Measurements from ENCODE around the gene PROC. TPM values are rescaled to one million over a fixed set of nuclear protein-coding genes. Genes with fewer than 3 reads are reported as not detected.

Gene PROC
- total RNA-seq, 1 donor from 2014 or later = not detected

- Histone ChIP-seq H3K27me3 (no peaks in the 10 kb centered on the region), H3K4me3 (peak overlapping the region; percentile 30 to 34), H3K9me3 (no peaks in the 10 kb centered on the region), H3K36me3 (no peaks in the 10 kb centered on the region), H3K27ac (no peak overlapping the region), H3K4me1 (peaks cover 16% of the 10 kb centered on the region)
- TF ChIP-seq POLR2AphosphoS5 (IDR thresholded peaks at IDR 0.05; ENCODE audit: insufficient read depth in 1 of 2, low read depth in 1 of 2) (no peak), CTCF (IDR thresholded peaks at IDR 0.05) (no peak), POLR2A (IDR thresholded peaks at IDR 0.05) (no peak)
- DNase-seq (ENCODE audit: extremely low spot score in 2 of 2) = no peak
- intact Hi-C loops (cut with DNase I) = no loop called here
Observed at GRCh38 chr2:127422559-127423477, 4.6 kb downstream of the PROC start.

- TF ChIP-seq CTCF (IDR thresholded peaks at IDR 0.05) (no peak), POLR2A (IDR thresholded peaks at IDR 0.05) (no peak), POLR2AphosphoS5 (IDR thresholded peaks at IDR 0.05; ENCODE audit: insufficient read depth in 1 of 2, low read depth in 1 of 2) (no peak)
- no peaks in the 10 kb centered on the region for H3K27me3 ChIP-seq
- peak overlapping the region; percentile 30 to 34 for H3K4me3 ChIP-seq
- no peaks in the 10 kb centered on the region for H3K36me3 ChIP-seq
- H3K27ac ChIP-seq = no peak overlapping the region
- no peaks in the 10 kb centered on the region for H3K9me3 ChIP-seq
- H3K4me1 ChIP-seq = peaks cover 16% of the 10 kb centered on the region
- DNase-seq (ENCODE audit: extremely low spot score in 2 of 2) = no peak
- intact Hi-C loops (cut with DNase I) = no loop called here
Observed at GRCh38 chr2:127423478-127423843, 5.2 kb downstream of the PROC start.

- Histone ChIP-seq H3K4me3 (peak overlapping the region in 1 of 2 donors; percentile 30), H3K27ac (no peak overlapping the region), H3K9me3 (no peaks in the 10 kb centered on the region), H3K27me3 (no peaks in the 10 kb centered on the region), H3K4me1 (peaks cover 16% of the 10 kb centered on the region), H3K36me3 (no peaks in the 10 kb centered on the region)
- TF ChIP-seq POLR2AphosphoS5 (IDR thresholded peaks at IDR 0.05; ENCODE audit: insufficient read depth in 1 of 2, low read depth in 1 of 2) = no peak
- TF ChIP-seq CTCF (IDR thresholded peaks at IDR 0.05) = no peak
- TF ChIP-seq POLR2A (IDR thresholded peaks at IDR 0.05) = no peak
- DNase-seq (ENCODE audit: extremely low spot score in 2 of 2) = no peak
- intact Hi-C loops (cut with DNase I) = no loop called here
Observed at GRCh38 chr2:127423880-127424279, 5.7 kb downstream of the PROC start.

GRCh38 chr2:127424598-127425520 lies 6.6 kb downstream of the PROC start:
- Histone ChIP-seq H3K4me3 (no peak overlapping the region), H3K36me3 (no peaks in the 10 kb centered on the region), H3K9me3 (no peaks in the 10 kb centered on the region), H3K4me1 (peaks cover 16% of the 10 kb centered on the region), H3K27me3 (no peaks in the 10 kb centered on the region), H3K27ac (no peak overlapping the region)
- intact Hi-C loops (cut with DNase I) = no loop called here
- no peak for TF ChIP-seq CTCF (IDR thresholded peaks at IDR 0.05)
- TF ChIP-seq POLR2A (IDR thresholded peaks at IDR 0.05) = no peak
- no peak for TF ChIP-seq POLR2AphosphoS5 (IDR thresholded peaks at IDR 0.05; ENCODE audit: insufficient read depth in 1 of 2, low read depth in 1 of 2)
- DNase-seq (ENCODE audit: extremely low spot score in 2 of 2) = no peak

All from vagina (tissue), 2 donors.